Measurements from ENCODE around the gene YBX2. TPM values are rescaled to one million over a fixed set of nuclear protein-coding genes. Genes with fewer than 3 reads are reported as not detected.
"Not testable (repeated sequence)": the region's sequence is repeated elsewhere in the genome, so short reads cannot be mapped to it uniquely, and the experiment has no call there.

Gene YBX2
- 0.43 and 0.51 TPM in 2 replicates for total RNA-seq

DNA sequence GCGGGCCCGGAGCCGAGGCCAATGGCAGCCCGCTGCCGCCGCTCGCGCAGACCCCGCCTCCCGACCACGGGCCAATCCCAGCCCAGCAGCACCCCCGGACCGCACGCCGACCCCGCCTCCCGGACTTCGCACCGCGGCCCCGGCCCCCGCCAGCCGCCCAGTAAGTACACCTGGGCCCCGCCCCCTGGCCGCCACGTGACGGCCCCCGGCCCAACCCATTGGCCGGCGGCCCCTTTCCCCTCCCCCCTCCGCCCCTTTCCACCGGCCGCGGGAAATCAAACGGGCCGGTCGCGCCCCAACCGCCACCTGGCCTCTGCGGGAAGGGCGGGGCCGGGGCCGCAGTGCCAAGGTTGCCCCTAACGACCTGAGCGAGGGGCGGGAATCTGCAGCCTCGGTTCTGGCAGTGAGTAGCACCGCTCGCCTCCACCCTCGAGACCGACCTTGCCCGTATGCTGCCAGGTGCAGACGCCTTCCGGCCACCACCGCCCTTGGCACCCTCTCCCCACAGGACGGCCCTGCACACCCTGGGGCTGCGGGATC is at the start of gene YBX2:
YBX2 (minus strand) TSS at position 26 of the 540 bp plus-strand sequence. CDS start 139 bp downstream, outside the sequence.
- Mint-ChIP-seq H3K27ac (no peak within 1 kb of the TSS), H3K4me1 (ENCODE audit: low read depth) (peaks cover 13% of the 10 kb centered on the region), H3K27me3 (ENCODE audit: low read depth) (peaks cover 32% of the 10 kb centered on the region), H3K9me3 (no peaks in the 10 kb centered on the region), H3K4me3 (ENCODE audit: low read depth) (peak within 1 kb of the TSS; percentile 75), H3K36me3 (ENCODE audit: low read depth) (no peaks in the 10 kb centered on the region)
- DNase-seq (ENCODE audit: low spot score) = peak; percentile 80
- intact Hi-C loops (cut with micrococcal nuclease) = loop anchor here (1.0 kb wide), 2 partner anchors 13 to 73 kb away; partner anchors contain the start of gene EIF5A

DNA sequence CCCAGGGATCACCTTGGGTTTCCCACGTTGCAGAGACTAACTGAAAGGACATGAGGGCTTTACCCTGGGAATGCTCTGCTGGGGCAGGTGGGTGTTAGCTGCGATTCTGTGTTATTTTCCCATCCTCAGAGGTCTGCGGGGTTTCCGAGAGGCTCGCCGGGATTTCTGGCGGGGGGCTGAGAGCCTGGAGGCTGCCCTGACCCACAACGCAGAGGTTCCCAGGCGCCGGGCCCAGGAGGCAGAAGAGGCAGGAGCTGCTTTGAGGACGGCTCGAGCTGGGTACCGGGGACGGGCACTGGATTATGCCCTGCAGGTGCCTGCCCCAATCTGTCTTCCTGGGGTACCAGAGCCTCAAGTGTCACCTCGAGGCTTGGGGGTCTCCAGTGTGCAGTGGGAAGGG is 48.8 kb upstream of the YBX2 start:
- Mint-ChIP-seq H3K4me3 (ENCODE audit: low read depth) (no peak overlapping the region), H3K4me1 (ENCODE audit: low read depth) (peaks cover 16% of the 10 kb centered on the region), H3K27me3 (ENCODE audit: low read depth) (no peaks in the 10 kb centered on the region), H3K9me3 (no peaks in the 10 kb centered on the region), H3K36me3 (ENCODE audit: low read depth) (peaks cover 75% of the 10 kb centered on the region), H3K27ac (no peak overlapping the region)
- intact Hi-C loops (cut with micrococcal nuclease) = no loop called here
- no peak for DNase-seq (ENCODE audit: low spot score)

DNA sequence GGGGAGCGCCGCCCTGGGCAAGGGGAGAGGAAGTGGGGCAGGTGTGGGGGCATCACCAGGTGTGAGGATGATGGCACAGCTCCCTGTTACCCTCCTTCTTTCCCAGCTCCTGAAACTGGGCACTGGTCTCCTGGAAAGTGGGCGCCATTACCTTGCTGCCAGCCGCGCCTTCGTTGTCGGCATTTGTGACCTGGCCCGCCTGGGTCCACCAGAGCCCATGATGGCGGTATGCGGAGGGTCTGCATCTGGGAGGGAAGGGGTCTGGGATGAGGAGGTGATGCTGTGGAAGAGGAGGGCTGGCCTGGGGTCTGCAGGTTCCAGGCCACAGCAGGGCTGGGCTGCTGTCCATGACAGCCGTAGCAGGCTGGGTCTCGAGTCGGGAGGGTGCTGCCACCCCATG is 47.4 kb upstream of the YBX2 start:
- no peak for DNase-seq (ENCODE audit: low spot score)
- Mint-ChIP-seq H3K27ac (no peak overlapping the region), H3K9me3 (no peaks in the 10 kb centered on the region), H3K4me1 (ENCODE audit: low read depth) (peaks cover 19% of the 10 kb centered on the region), H3K4me3 (ENCODE audit: low read depth) (no peak overlapping the region), H3K27me3 (ENCODE audit: low read depth) (no peaks in the 10 kb centered on the region), H3K36me3 (ENCODE audit: low read depth) (peaks cover 74% of the 10 kb centered on the region)
- intact Hi-C loops (cut with micrococcal nuclease) = no loop called here

DNA sequence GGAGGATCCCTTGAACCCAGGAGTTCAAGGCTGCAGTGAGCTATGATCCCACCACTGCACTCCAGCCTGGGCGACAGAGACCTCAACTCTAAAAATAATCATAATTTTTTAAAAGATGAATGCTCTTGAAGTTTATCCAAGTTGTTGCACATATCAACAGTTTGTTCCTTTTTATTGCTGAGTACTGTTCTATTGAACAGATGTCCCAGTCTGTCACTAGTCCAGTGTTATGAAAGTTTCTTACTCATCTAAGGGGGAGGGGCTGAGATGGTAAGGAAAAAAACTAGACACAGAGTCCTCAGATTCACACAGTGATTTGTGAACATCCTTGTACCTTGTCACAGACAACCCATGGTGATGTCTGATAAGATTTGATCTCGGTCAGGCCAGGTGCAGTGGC is 45.7 kb upstream of the YBX2 start:
- Mint-ChIP-seq H3K9me3 (no peaks in the 10 kb centered on the region), H3K27ac (no peak overlapping the region), H3K4me3 (ENCODE audit: low read depth) (no peak overlapping the region), H3K4me1 (ENCODE audit: low read depth) (peaks cover 29% of the 10 kb centered on the region), H3K27me3 (ENCODE audit: low read depth) (no peaks in the 10 kb centered on the region), H3K36me3 (ENCODE audit: low read depth) (peaks cover 61% of the 10 kb centered on the region)
- intact Hi-C loops (cut with micrococcal nuclease) = no loop called here
- DNase-seq (ENCODE audit: low spot score) = no peak

DNA sequence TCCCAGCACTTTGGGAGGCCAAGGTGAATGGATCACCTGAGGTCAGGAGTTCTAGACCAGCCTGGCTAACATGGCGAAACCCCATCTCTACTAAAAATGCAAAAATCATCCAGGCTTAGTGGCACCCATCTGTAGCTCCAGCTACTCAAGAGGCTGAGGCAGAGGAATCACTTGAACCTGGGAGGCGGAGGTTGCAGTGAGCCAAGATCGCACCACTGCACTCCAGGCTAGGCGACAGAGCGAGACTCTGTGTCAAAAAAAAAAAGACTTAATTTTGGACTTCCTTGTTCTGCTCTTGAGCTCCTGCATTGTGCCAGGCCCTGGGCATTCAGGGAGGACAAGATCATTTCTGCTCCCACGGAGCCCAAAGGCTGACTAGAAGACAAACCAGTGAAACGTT is 43.2 kb upstream of the YBX2 start:
- DNase-seq (ENCODE audit: low spot score); H3K27me3 Mint-ChIP-seq (ENCODE audit: low read depth); H3K9me3 Mint-ChIP-seq: not testable (repeated sequence)
- Mint-ChIP-seq H3K36me3 (ENCODE audit: low read depth) (peaks cover 42% of the 10 kb centered on the region), H3K27ac (peak overlapping the region; percentile 89), H3K4me1 (ENCODE audit: low read depth) (peaks cover 37% of the 10 kb centered on the region), H3K4me3 (ENCODE audit: low read depth) (peak overlapping the region; percentile 92)
- intact Hi-C loops (cut with micrococcal nuclease) = loop anchor here (2.0 kb wide), 1 partner anchor 13 kb away; no protein-coding TSS in a partner anchor

DNA sequence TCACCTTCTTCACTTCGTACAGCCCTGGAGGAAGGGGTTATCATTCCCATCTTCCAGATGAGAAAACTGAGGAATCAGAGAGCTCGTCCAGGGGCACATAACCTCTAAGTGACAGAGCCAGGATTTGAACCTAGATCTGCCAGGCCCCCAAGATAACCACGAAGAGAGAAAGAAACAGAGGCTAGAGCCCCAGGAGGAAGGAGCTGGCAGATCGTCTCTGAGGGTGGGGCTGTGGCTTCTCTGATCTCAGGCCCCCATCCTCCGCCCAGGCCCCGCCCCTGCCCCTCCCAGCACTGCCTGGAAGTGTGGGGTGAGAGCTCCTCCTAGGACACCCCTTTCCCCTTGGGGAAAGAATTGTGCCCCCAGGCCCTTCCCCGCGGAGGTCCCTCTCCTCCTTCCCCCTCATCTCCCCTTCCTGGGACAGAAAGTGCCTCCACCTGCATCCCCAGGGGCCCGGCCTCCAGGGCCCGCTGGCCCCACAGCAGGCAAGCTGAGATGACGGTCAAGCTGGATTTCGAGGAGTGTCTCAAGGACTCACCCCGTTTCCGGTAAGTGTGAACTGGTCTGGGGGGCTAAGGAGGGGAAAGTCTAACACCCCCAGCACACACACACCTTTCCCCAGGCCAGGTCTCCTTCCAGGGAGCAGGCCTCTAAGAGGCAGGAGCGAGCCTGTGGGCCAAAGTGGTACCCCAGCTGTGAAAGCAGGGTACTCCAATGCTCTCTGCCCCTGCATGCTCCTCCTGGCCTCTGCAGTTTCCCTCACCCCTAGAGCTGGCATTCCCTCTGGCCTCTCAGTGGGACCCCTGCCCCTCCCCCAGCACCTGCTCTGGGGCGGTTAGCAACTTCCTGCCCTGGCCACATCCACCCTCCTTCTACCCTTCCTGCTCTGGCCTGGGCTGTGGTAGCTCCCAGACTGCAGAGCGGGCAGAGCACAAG is 42.1 kb upstream of the YBX2 start, which contains the start of gene ACAP1:
ACAP1 (plus strand) TSS at position 290 of the 936 bp plus-strand sequence; CDS start at position 496, 206 bp downstream.
- H3K9me3 Mint-ChIP-seq = no peaks in the 10 kb centered on the region
- H3K27me3 Mint-ChIP-seq (ENCODE audit: low read depth) = no peaks in the 10 kb centered on the region
- H3K36me3 Mint-ChIP-seq (ENCODE audit: low read depth) = peaks cover 34% of the 10 kb centered on the region
- intact Hi-C loops (cut with micrococcal nuclease) = loop anchor here (2.0 kb wide), 1 partner anchor 14 kb away; no protein-coding TSS in a partner anchor
- peak within 1 kb of the TSS; percentile 92 for H3K4me3 Mint-ChIP-seq (ENCODE audit: low read depth)
- H3K27ac Mint-ChIP-seq = peak within 1 kb of the TSS; percentile 89
- DNase-seq (ENCODE audit: low spot score) = peak; percentile 80
- peaks cover 41% of the 10 kb centered on the region for H3K4me1 Mint-ChIP-seq (ENCODE audit: low read depth)

DNA sequence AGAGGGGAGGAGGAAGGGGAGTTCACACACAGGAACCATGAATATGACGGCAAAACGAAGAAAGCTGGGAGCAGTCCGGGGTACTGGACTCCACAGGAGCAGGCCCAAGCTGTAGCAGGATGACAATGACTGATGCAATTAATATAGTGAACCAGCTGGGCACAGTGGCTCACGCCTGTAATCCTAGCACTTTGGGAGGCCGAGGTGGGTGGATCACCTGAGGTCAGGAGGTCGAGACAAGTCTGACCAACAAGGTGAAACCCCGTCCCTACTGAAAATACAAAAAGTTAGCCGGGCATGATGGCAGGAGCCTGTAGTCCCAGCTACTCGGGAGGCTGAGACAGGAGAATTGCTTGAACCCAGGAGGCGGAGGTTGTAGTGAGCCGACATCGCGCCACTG is 41.3 kb upstream of the YBX2 start:
- Mint-ChIP-seq H3K4me1 (ENCODE audit: low read depth) (peaks cover 40% of the 10 kb centered on the region), H3K27ac (peak overlapping the region; percentile 89), H3K36me3 (ENCODE audit: low read depth) (peaks cover 31% of the 10 kb centered on the region), H3K4me3 (ENCODE audit: low read depth) (peak overlapping the region; percentile 92)
- not testable (repeated sequence) for H3K9me3 Mint-ChIP-seq; H3K27me3 Mint-ChIP-seq (ENCODE audit: low read depth); DNase-seq (ENCODE audit: low spot score)
- intact Hi-C loops (cut with micrococcal nuclease) = loop anchor here (2.0 kb wide), 1 partner anchor 15 kb away; no protein-coding TSS in a partner anchor

DNA sequence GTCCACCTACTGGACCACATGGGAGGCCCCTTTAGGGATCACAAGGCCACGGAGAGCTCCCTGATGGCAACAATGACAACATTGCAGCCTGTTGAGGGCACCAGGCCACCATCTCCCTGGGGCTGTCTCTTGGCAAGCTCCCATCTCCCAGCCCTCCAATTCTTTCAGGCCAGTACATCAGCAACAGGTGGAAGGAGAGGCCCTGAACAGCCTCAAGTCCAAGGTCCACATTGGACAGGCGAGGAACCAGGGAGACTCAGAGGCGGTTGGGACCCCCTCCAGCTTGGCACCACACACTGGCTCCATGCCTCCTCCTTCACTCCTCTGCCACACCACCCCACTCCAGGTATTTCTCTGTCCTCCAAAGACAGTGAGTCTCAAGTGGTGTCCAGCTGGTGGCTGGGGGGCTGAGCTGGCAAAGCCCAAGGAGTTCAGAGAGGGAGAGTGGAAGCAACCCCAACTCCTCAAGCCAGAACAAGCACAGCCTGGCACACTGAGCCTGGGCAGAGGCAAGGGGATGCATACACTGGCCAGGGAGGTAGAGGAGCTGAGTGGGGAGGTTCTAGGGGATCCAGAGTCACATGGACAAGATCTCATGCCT is 40.6 kb upstream of the YBX2 start:
- Mint-ChIP-seq H3K4me3 (ENCODE audit: low read depth) (peak overlapping the region; percentile 54), H3K27me3 (ENCODE audit: low read depth) (no peaks in the 10 kb centered on the region), H3K36me3 (ENCODE audit: low read depth) (peaks cover 26% of the 10 kb centered on the region), H3K4me1 (ENCODE audit: low read depth) (peaks cover 43% of the 10 kb centered on the region), H3K27ac (no peak overlapping the region), H3K9me3 (no peaks in the 10 kb centered on the region)
- no peak for DNase-seq (ENCODE audit: low spot score)
- intact Hi-C loops (cut with micrococcal nuclease) = no loop called here

DNA sequence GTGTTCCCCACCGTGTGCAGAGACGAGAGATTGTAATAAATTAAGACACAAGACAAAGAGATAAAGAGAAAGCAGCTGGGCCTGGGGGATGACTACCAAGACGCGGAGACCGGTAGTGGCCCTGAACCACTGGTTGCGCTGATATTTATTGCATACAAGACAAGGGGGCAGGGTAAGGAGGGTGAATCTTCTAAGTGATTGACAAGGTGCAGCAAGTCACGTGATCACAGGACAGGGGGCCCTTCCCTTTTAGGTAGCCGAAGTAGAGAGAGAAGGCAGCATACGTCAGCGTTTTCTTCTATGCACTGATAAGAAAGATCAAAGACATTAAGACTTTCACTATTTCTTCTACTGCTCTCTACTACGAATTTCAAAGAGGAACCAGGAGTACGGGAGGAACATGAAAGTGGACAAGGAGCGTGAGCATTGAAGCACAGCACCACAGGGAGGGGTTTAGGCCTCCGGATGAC is 38.2 kb upstream of the YBX2 start:
- peaks cover 40% of the 10 kb centered on the region for H3K4me1 Mint-ChIP-seq (ENCODE audit: low read depth)
- peak overlapping the region; percentile 66 for H3K4me3 Mint-ChIP-seq (ENCODE audit: low read depth)
- H3K27me3 Mint-ChIP-seq (ENCODE audit: low read depth); H3K9me3 Mint-ChIP-seq; intact Hi-C loops (cut with micrococcal nuclease): not testable (repeated sequence)
- peaks cover 11% of the 10 kb centered on the region for H3K36me3 Mint-ChIP-seq (ENCODE audit: low read depth)
- DNase-seq (ENCODE audit: low spot score) = peak; percentile 71
- peak overlapping the region; percentile 85 for H3K27ac Mint-ChIP-seq

DNA sequence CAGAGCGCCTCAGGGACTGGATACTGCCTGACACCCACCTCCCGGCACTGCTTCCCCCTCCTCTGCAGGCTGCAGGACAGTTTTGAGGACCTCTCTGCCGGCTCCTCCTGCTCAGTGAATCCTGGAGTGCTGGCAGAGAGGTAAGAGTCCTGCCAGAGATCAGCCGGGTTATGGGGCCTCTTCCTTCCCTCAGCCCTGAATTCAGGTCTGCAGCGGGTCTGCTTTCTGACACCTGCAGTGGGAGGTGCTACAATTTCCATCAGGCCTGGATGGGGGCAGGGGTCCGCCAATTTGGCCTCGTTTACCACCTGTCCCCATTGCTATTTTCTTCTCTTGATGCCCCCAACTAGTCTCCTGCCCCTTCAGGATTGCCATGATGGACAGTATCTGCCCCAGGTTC is 37.7 kb upstream of the YBX2 start:
- intact Hi-C loops (cut with micrococcal nuclease) = no loop called here
- H3K4me1 Mint-ChIP-seq (ENCODE audit: low read depth) = peaks cover 39% of the 10 kb centered on the region

DNA sequence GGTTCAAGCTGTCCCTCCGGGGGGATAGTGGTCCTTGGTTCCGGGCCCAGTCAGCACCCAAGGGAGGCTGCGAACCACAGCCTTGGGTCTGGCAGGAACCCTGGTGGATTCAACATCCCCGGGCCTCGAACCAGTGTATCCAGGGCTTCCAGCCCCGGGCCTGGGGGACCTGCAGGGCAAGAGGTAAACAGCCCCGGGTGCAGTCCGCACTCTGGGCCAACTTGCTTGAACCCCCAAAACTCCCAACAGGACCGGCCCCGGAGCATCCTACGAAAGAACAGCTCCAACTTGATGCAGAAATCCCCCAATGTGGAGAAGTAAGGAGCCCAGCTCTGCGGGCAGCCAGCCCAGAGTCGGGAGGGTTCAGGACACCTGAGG is 36.2 kb upstream of the YBX2 start:
- H3K36me3 Mint-ChIP-seq (ENCODE audit: low read depth) = peaks cover 4% of the 10 kb centered on the region
- H3K4me1 Mint-ChIP-seq (ENCODE audit: low read depth) = peaks cover 32% of the 10 kb centered on the region

More for the DNA sequence above, 37.7 kb upstream of the YBX2 start:
- peak overlapping the region; percentile 66 for H3K4me3 Mint-ChIP-seq (ENCODE audit: low read depth)
- H3K27ac Mint-ChIP-seq = peak overlapping the region; percentile 85
- H3K36me3 Mint-ChIP-seq (ENCODE audit: low read depth) = peaks cover 6% of the 10 kb centered on the region
- no peak for DNase-seq (ENCODE audit: low spot score)
- no peaks in the 10 kb centered on the region for H3K9me3 Mint-ChIP-seq
- no peaks in the 10 kb centered on the region for H3K27me3 Mint-ChIP-seq (ENCODE audit: low read depth)

DNA sequence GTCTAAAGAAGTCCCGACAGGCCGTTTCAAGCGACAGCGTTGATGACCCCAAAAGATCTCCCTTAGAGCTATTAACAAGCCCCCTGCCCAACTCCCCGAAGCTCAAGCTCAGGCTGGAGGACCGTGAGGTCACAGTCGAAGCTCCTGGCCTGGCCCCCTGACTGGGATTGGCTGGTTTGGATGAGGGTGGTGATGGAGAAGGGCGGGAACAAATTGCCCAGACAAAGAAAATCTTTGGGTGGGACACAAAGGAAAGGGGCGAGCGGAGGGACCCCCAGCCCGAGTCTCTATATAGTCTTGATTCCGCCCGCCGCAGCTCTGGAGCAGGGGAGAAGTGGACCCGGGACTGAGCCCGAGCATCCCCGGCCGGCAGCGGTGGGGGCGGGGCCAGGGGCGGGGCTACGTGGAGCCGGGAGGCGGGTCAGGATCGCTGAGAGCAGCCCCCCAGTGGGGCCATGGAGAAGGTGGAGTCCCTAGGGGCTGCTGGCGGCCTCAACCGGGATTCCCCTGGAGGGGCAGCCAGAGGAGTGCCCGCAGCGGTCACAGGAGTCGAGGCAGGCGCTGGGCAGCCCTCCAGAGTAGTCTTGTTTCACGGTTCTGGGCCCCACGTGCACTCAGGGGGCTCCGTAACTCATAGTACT is 35.7 kb upstream of the YBX2 start:
- Mint-ChIP-seq H3K9me3 (no peaks in the 10 kb centered on the region), H3K4me1 (ENCODE audit: low read depth) (peaks cover 26% of the 10 kb centered on the region), H3K27me3 (ENCODE audit: low read depth) (no peaks in the 10 kb centered on the region), H3K4me3 (ENCODE audit: low read depth) (peak overlapping the region; percentile 87), H3K27ac (peak overlapping the region; percentile 95), H3K36me3 (ENCODE audit: low read depth) (peaks cover 9% of the 10 kb centered on the region)
- peak; percentile 79 for DNase-seq (ENCODE audit: low spot score)
- intact Hi-C loops (cut with micrococcal nuclease) = loop anchor here (1.0 to 2.0 kb wide), 3 partner anchors 15 to 243 kb away; partner anchors contain the start of genes EIF5A and GPS2

More for the DNA sequence above, 36.2 kb upstream of the YBX2 start:
- Mint-ChIP-seq H3K27ac (peak overlapping the region; percentile 95), H3K9me3 (no peaks in the 10 kb centered on the region), H3K4me3 (ENCODE audit: low read depth) (peak overlapping the region; percentile 87), H3K27me3 (ENCODE audit: low read depth) (no peaks in the 10 kb centered on the region)
- no peak for DNase-seq (ENCODE audit: low spot score)
- intact Hi-C loops (cut with micrococcal nuclease) = loop anchor here (2.0 kb wide), 1 partner anchor 242 kb away; no protein-coding TSS in a partner anchor

Measured in activated T-helper 2 cell treated with anti-CD3 and anti-CD28 coated beads, Interferon-gamma antibody, Interleukin-2, Interleukin-4, amounts not matched to agents 10 μg/mL and 5 μg/mL and 100 μg/mL, durations not matched to agents 14 hours and 24 hours and 36 hours (primary cell).